DOHH2 (cell line): ENCODE measurements around the gene GSG1L.

Experiments
- H3F3A ChIP-seq: fragments of 200-600 bp; sonication (generic), shearing (Covaris generic); 2 replicates; pipeline ENCODE4 v1.6.0; 2016; ENCODE audit warnings: antibody characterized with exemption, mild to moderate bottlenecking; ENCODE audit not compliant: control insufficient read depth, insufficient read depth
- H3K27ac ChIP-seq: fragments of 200-600 bp; sonication (generic); 2 replicates; pipeline ENCODE4 v1.5.1; 2014; ENCODE audit warnings: low read depth, mild to moderate bottlenecking, low read length, moderate library complexity
- H3K27me3 ChIP-seq: fragments of 200-600 bp; sonication (generic); 2 replicates; pipeline ENCODE4 v1.6.1; 2014; ENCODE audit warnings: mild to moderate bottlenecking, low read length, mixed read lengths; ENCODE audit not compliant: control insufficient read depth
- H3K36me3 ChIP-seq: fragments of 200-600 bp; sonication (generic); 2 replicates; pipeline ENCODE4 v1.6.1; 2014; ENCODE audit warnings: mild to moderate bottlenecking, low read length, moderate library complexity, mixed read lengths; ENCODE audit not compliant: control insufficient read depth
- H3K4me1 ChIP-seq: fragments of 200-600 bp; sonication (generic); 2 replicates; pipeline ENCODE4 v1.6.1; 2014; ENCODE audit warnings: mild to moderate bottlenecking, low read length, mixed read lengths; ENCODE audit not compliant: control insufficient read depth
- H3K4me2 ChIP-seq: fragments of 200-600 bp; sonication (generic); 2 replicates; pipeline ENCODE4 v1.6.0; 2014; ENCODE audit warnings: mild to moderate bottlenecking, low read length, moderate library complexity
- H3K4me3 ChIP-seq: fragments of 200-600 bp; sonication (generic); 2 replicates; pipeline ENCODE4 v1.5.1; 2014; ENCODE audit warnings: mild to moderate bottlenecking, low read length, mixed read lengths
- H3K79me2 ChIP-seq: fragments of 200-600 bp; sonication (generic); 2 replicates; pipeline ENCODE4 v1.6.1; 2014; ENCODE audit warnings: mild to moderate bottlenecking, low read length, mixed read lengths; ENCODE audit not compliant: control insufficient read depth
- H3K9me2 ChIP-seq: fragments of 200-600 bp; sonication (generic); replicated peaks from 2 replicates; pipeline ENCODE4 v1.6.1; 2014; ENCODE audit warnings: mild to moderate bottlenecking, low read length, mixed read lengths; ENCODE audit not compliant: control insufficient read depth
- H3K9me3 ChIP-seq: fragments of 200-600 bp; sonication (generic); 2 replicates; pipeline ENCODE4 v1.6.1; 2014; ENCODE audit warnings: antibody characterized with exemption, low read length, mixed read lengths; ENCODE audit not compliant: control insufficient read depth, insufficient read depth
- H4K20me1 ChIP-seq: fragments of 200-600 bp; sonication (generic); 2 replicates; pipeline ENCODE4 v1.6.0; 2014; ENCODE audit warnings: low read depth, mild to moderate bottlenecking, antibody characterized with exemption, low read length, moderate library complexity; ENCODE audit not compliant: control insufficient read depth, insufficient read depth
- CTCF ChIP-seq: fragments of 200-600 bp; sonication (generic); IDR thresholded peaks from one replicate; pipeline ENCODE4 v1.5.1; 2014; ENCODE audit warnings: antibody characterized with exemption, mild to moderate bottlenecking, low read depth, low read length; ENCODE audit not compliant: poor library complexity, severe bottlenecking
- EZH2phosphoT487 ChIP-seq: fragments of 200-600 bp; sonication (generic); IDR thresholded peaks from 2 replicates; pipeline ENCODE4 v1.6.1; 2017; ENCODE audit warnings: borderline replicate concordance, mild to moderate bottlenecking, antibody characterized with exemption, low read length, moderate library complexity, mixed read lengths

GSG1L gene

GRCh38 chr16:28064706-28065249, 1.3 kb upstream of the GSG1L start:
- Histone ChIP-seq H3K4me1 (no peaks in the 10 kb centered on the region), H3K9me3 (no peaks in the 10 kb centered on the region), H3K4me3 (no peak overlapping the region), H3K27ac (no peak overlapping the region), H3K79me2 (no peaks in the 10 kb centered on the region), H4K20me1 (no peaks in the 10 kb centered on the region), H3K27me3 (no peaks in the 10 kb centered on the region), H3K36me3 (no peaks in the 10 kb centered on the region), H3F3A (no peaks in the 10 kb centered on the region), H3K4me2 (no peak overlapping the region), H3K9me2 (no peaks in the 10 kb centered on the region)
- TF ChIP-seq EZH2phosphoT487 (no peak), CTCF (no peak)

DNA sequence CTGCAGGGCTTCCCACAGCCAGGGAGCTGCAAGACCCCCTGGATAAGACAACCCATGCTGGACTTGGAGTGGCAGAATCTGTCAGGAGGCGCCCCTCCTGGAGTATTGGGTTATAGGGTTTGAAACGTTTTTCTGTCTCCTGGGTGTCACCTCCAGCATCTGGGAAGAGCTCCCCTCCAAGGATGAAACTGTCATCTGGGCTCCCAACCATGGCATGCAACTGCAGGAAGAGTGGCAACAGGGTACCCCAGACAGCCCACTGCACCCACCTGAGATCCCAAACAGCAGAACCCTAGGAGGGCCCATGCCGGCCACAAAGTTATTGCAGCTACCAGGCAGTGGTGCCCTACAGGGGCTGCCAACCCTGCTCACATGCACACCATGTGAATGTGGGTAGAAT, 636 bp upstream of the GSG1L start:
- H3K27ac ChIP-seq, result no peak overlapping the region
- no peaks in the 10 kb centered on the region for H3K9me3 ChIP-seq
- no peaks in the 10 kb centered on the region for H3K27me3 ChIP-seq
- H3K4me2 ChIP-seq, result no peak overlapping the region
- TF ChIP-seq EZH2phosphoT487 (no peak), CTCF (no peak)
- no peaks in the 10 kb centered on the region for H3K36me3 ChIP-seq
- no peaks in the 10 kb centered on the region for H4K20me1 ChIP-seq
- no peak overlapping the region for H3K4me3 ChIP-seq
- H3K79me2 ChIP-seq, result no peaks in the 10 kb centered on the region
- no peaks in the 10 kb centered on the region for H3K9me2 ChIP-seq
- no peaks in the 10 kb centered on the region for H3K4me1 ChIP-seq
- no peaks in the 10 kb centered on the region for H3F3A ChIP-seq

GRCh38 chr16:28062847-28063521, 530 bp downstream of the GSG1L start:
- no peak overlapping the region for H3K4me2 ChIP-seq
- no peaks in the 10 kb centered on the region for H3K9me3 ChIP-seq
- H3K79me2 ChIP-seq, result no peaks in the 10 kb centered on the region
- no peaks in the 10 kb centered on the region for H3K4me1 ChIP-seq
- H3K27ac ChIP-seq, result no peak overlapping the region
- TF ChIP-seq EZH2phosphoT487 (no peak), CTCF (no peak)
- H4K20me1 ChIP-seq, result no peaks in the 10 kb centered on the region
- H3K9me2 ChIP-seq, result no peaks in the 10 kb centered on the region
- no peak overlapping the region for H3K4me3 ChIP-seq
- H3F3A ChIP-seq, result no peaks in the 10 kb centered on the region
- no peaks in the 10 kb centered on the region for H3K27me3 ChIP-seq
- H3K36me3 ChIP-seq, result no peaks in the 10 kb centered on the region
